NT2/D1 (cell line): ENCODE results near the gene SH3PXD2A.

Experiments
- DNase-seq: peaks from one replicate; pipeline ENCODE4 v3.0.0-alpha.2; 2011; ENCODE audit warnings: low read depth, low spot score
- H3K27me3 ChIP-seq: 2 replicates; pipeline ENCODE4 v1.6.0; 2011; ENCODE audit warnings: mild to moderate bottlenecking; ENCODE audit not compliant: insufficient read length, insufficient read depth
- H3K36me3 ChIP-seq: 2 replicates; pipeline ENCODE4 v1.6.1; 2011; ENCODE audit warnings: mild to moderate bottlenecking, low read length, mixed read lengths; ENCODE audit not compliant: insufficient read depth, insufficient read length
- H3K4me1 ChIP-seq: 2 replicates; pipeline ENCODE4 v1.5.1; 2011; ENCODE audit not compliant: insufficient read depth, insufficient read length
- H3K4me3 ChIP-seq: 2 replicates; pipeline ENCODE4 v1.5.1; 2011; ENCODE audit warnings: low read depth; ENCODE audit not compliant: insufficient read length
- H3K9ac ChIP-seq: 2 replicates; pipeline ENCODE4 v1.6.0; 2011; ENCODE audit warnings: low read depth; ENCODE audit not compliant: insufficient read length
- H3K9me3 ChIP-seq: 2 replicates; pipeline ENCODE4 v1.5.1; 2011; ENCODE audit warnings: mild to moderate bottlenecking, low read length; ENCODE audit not compliant: insufficient read depth
- SUZ12 ChIP-seq: IDR thresholded peaks from 2 replicates; pipeline ENCODE4 v1.6.1; 2011; ENCODE audit not compliant: insufficient read length, insufficient read depth; ENCODE audit errors: extremely low read depth
- YY1 ChIP-seq: IDR thresholded peaks from 2 replicates; pipeline ENCODE4 v1.6.1; 2011; ENCODE audit not compliant: insufficient read length, insufficient read depth
- ZNF274 ChIP-seq: IDR thresholded peaks from 2 replicates; pipeline ENCODE4 v1.6.1; 2011; ENCODE audit warnings: mild to moderate bottlenecking, low read depth, low read length

SH3PXD2A gene

DNA sequence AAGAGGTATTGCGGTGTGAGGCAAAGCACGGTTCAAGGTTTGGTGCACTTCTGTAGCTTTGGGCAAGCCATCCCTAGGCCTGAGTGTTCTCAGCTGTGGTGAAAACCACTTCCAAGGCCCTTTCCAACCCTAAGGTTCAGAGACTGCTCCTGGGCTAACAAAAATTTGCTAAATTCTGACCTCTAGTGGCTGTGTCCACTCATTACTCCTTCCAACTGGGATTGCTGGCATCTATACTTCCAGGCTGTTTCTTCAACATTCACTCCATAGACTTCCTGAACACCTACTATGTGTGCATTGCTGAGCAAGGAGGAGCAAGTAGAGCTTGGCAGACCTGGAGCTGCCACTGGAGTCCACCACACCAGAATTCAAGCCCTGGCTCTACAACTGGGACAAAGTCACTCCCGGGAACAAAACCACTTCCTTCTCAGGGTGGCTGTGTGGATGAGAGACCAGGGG is 29.3 kb upstream of the SH3PXD2A start:
- Histone ChIP-seq H3K4me1 (no peaks in the 10 kb centered on the region), H3K9ac (no peak overlapping the region), H3K4me3 (no peak overlapping the region), H3K27me3 (no peaks in the 10 kb centered on the region), H3K9me3 (no peaks in the 10 kb centered on the region), H3K36me3 (peaks cover 14% of the 10 kb centered on the region)
- DNase-seq = peak; percentile 38
- TF ChIP-seq YY1 (no peak), SUZ12 (no peak), ZNF274 (no peak)

DNA sequence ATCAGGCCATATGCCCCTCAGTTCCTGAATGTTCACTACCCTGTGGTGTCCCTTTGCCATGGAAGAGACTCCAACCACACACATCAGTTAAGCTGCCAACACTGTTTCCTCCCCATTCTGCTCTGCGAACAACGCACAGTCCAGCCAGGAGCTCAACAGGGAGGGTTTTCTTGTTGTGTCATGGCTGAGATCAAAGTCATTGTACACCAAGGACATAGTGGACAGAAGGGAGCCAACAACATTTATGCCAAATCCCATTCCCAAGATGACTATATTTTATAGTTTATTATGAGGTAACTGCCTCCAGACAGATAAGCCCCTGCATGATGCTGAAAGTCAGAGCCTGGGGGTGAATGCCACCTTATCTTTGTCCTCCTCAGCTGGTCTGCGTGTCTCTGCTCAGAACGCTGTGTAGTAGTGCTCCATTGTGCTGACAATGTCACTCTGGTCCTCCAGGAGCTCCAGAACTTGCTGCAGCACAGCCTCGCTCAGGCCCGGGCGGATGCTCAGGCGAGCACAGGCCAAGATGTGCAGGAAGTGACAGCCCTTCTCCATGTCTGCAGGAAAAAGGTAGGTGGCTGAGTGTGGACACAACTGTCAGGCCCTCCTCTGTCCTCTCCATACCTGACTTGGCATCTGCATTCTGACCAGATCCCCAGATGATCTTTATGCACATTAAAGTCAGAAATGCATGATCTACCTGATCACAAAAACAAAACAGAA is 27.1 kb upstream of the SH3PXD2A start:
- Histone ChIP-seq H3K27me3 (no peaks in the 10 kb centered on the region), H3K9me3 (no peaks in the 10 kb centered on the region), H3K9ac (no peak overlapping the region), H3K4me1 (peaks cover 3% of the 10 kb centered on the region), H3K4me3 (no peak overlapping the region), H3K36me3 (peaks cover 18% of the 10 kb centered on the region)
- DNase-seq = no peak
- TF ChIP-seq SUZ12 = no peak
- no peak for TF ChIP-seq YY1
- TF ChIP-seq ZNF274 = no peak

DNA sequence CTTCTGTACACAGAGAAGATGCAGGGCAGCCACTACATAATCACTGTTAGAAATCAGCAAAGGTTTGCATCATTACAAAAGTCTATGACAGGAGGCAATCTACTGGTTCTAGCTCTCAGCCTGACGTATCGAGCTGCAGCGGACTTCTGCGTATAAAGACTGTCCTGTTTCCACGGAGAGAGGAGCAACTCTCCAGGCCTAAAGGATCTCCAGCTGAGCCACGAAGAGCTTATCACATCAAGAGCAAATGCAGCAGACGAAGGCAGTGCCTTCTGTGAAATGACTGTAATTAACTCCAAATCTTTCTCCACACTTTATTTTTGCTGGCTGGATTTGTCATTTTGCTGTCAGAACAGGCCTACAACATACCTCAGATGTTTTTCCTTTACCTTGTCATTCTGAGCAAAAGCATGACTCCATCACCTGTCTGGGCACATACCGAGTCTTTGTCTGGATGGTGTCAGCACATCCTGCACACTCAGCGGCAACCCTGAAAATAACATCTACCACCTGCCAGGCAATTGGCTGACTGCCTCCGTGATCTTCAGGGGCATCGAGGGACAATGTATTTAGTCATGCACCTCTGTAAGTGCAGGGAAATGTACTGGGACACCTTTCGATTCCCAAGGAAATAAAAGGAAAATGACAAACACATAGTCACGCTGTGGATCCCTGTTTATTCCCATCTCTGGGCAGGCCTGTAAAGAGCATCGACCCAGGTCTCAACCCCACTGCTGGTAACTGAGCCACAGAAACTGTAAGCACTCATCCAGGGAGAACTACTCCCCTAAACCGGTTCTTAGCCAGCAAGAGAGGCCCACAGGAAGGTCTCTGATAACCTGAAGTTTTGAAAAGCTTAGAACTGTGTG is 26.3 kb upstream of the SH3PXD2A start:
- Histone ChIP-seq H3K9me3 (no peaks in the 10 kb centered on the region), H3K36me3 (peaks cover 13% of the 10 kb centered on the region), H3K9ac (no peak overlapping the region), H3K4me1 (peaks cover 3% of the 10 kb centered on the region), H3K4me3 (no peak overlapping the region), H3K27me3 (no peaks in the 10 kb centered on the region)
- TF ChIP-seq SUZ12 (no peak), YY1 (no peak), ZNF274 (no peak)
- DNase-seq = no peak

DNA sequence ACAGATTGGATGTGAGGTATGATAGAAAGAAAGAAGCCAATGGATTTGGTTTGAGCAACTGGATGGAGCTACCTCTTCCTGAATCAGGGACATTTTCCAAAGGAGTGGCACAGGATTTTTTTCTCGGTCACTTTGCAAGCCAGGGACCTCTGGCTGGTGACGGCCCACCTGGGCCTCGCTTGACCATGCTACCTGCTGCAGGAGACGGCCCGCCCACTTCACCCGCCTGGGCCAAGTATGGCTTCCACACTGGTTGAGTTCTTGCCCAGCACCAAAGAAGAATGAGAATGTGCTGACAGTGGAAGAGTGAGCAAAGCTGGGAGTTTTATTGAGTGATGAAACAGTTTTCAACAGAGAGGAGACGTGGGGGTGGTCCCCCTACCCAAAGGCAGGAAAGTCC is 24.5 kb upstream of the SH3PXD2A start:
- peaks cover 12% of the 10 kb centered on the region for H3K36me3 ChIP-seq
- peaks cover 3% of the 10 kb centered on the region for H3K4me1 ChIP-seq
- DNase-seq = no peak
- no peak overlapping the region for H3K4me3 ChIP-seq
- no peak for TF ChIP-seq YY1
- no peak for TF ChIP-seq ZNF274
- TF ChIP-seq SUZ12 = no peak
- H3K27me3 ChIP-seq = no peaks in the 10 kb centered on the region
- H3K9me3 ChIP-seq = no peaks in the 10 kb centered on the region
- no peak overlapping the region for H3K9ac ChIP-seq

DNA sequence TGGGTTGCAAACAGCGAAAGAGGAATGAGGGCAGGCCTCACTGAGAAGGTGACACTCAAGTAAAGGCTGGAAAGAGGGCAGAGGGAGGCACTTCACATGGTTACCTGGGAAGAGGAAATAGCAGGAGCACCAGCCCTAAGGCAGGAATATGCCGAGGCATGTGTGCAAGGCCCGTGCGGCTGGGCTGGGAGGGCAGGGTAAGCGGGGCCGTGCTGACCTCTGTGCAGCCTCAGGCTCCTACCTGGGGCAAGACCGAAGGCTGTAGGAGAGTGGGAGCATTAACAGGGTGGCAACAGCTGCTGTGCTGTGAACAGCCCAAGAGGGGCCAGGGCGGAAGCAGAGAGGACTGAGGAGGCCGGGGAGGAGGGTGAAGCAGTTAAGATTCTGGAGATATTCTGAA is 24.0 kb upstream of the SH3PXD2A start:
- DNase-seq = no peak
- H3K4me1 ChIP-seq = peaks cover 3% of the 10 kb centered on the region
- H3K27me3 ChIP-seq = no peaks in the 10 kb centered on the region
- TF ChIP-seq SUZ12 = no peak
- no peak for TF ChIP-seq ZNF274
- TF ChIP-seq YY1 = no peak
- no peaks in the 10 kb centered on the region for H3K9me3 ChIP-seq
- H3K36me3 ChIP-seq = peaks cover 12% of the 10 kb centered on the region
- H3K4me3 ChIP-seq = no peak overlapping the region
- H3K9ac ChIP-seq = no peak overlapping the region

DNA sequence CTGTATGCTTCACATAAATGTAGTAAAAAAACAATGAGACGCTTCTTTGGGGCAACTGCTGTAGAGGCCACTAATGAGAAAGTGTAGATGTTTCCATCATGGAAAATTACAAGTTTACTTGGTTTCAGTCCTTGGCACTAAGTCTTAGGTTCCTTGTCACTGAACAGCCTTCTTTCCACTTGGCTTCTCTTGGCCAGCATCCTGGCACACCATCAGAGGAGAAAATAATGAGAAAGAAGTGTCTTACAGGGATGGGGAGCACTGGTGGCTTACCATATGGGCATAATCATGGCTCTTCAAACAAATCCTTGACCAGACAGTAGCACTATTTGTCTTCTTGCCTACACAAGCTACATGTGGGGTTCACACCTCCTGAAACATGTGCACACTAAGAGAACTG is 22.5 kb upstream of the SH3PXD2A start:
- Histone ChIP-seq H3K9me3 (no peaks in the 10 kb centered on the region), H3K36me3 (peaks cover 12% of the 10 kb centered on the region), H3K9ac (no peak overlapping the region), H3K4me3 (no peak overlapping the region), H3K4me1 (peaks cover 3% of the 10 kb centered on the region), H3K27me3 (no peaks in the 10 kb centered on the region)
- TF ChIP-seq SUZ12 = no peak
- TF ChIP-seq YY1 = no peak
- TF ChIP-seq ZNF274 = no peak
- no peak for DNase-seq

DNA sequence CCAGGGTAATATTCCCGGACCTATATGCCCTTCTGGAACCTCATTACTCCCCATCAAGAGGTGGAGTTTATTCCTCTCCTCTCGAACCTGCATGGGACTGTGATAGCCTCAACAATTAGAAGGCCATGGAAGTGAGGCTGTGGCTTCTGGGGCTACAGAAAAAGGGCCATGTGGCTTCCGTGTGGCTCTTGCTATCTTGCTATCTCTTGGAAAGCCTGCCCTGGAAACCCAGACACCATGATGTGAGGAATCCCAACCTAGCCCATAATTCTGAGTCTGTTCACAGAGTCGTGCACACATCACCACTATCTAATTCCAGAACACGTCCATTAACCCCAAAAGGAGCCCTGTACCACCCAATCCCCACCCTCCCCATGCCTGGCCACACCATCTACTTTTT is 20.8 kb upstream of the SH3PXD2A start:
- Histone ChIP-seq H3K27me3 (no peaks in the 10 kb centered on the region), H3K4me3 (no peak overlapping the region), H3K36me3 (peaks cover 6% of the 10 kb centered on the region), H3K9ac (no peak overlapping the region), H3K9me3 (no peaks in the 10 kb centered on the region), H3K4me1 (peaks cover 6% of the 10 kb centered on the region)
- TF ChIP-seq ZNF274 = no peak
- no peak for TF ChIP-seq SUZ12
- TF ChIP-seq YY1 = no peak
- DNase-seq = no peak
